GM18861 (cell line): ENCODE measurements around the gene APOC3.
"Not testable (repeated sequence)": the region's sequence is repeated elsewhere in the genome, so short reads cannot be mapped to it uniquely, and the experiment has no call there.

Experiments
- ATAC-seq: cut with Tn5 transposase; IDR thresholded peaks from one replicate; pipeline ENCODE4 v1.9.1; 2021; ENCODE audit not compliant: unreplicated experiment

Gene APOC3

DNA sequence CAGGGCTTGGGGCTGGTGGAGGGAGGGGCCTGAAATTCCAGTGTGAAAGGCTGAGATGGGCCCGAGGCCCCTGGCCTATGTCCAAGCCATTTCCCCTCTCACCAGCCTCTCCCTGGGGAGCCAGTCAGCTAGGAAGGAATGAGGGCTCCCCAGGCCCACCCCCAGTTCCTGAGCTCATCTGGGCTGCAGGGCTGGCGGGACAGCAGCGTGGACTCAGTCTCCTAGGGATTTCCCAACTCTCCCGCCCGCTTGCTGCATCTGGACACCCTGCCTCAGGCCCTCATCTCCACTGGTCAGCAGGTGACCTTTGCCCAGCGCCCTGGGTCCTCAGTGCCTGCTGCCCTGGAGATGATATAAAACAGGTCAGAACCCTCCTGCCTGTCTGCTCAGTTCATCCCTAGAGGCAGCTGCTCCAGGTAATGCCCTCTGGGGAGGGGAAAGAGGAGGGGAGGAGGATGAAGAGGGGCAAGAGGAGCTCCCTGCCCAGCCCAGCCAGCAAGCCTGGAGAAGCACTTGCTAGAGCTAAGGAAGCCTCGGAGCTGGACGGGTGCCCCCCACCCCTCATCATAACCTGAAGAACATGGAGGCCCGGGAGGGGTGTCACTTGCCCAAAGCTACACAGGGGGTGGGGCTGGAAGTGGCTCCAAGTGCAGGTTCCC is at the start of gene APOC3:
Gene APOC3, plus strand, starts transcription at position 383 of the 659 bp plus-strand sequence. CDS start 676 bp downstream, outside the sequence.
- no peak for ATAC-seq

DNA sequence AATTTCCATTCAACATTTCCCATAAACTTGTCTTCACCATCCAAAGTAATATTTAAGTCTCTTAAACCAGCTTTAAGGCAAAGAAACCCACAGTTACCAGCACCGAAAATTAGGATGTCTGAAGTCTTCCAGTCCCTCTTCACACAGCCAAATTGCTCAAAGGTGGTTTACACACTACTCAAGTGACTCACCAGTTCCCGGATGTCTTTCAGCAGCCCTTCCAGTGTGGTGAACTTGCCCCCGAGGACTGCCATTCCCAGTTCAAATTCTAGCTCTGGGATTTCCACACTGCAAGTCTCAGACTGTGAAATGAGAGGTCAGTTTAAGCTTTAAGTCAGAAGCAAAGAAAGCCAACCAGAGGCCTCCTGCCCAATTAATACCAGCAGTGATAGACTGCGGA is 47.0 kb upstream of the APOC3 start:
- ATAC-seq = no peak

DNA sequence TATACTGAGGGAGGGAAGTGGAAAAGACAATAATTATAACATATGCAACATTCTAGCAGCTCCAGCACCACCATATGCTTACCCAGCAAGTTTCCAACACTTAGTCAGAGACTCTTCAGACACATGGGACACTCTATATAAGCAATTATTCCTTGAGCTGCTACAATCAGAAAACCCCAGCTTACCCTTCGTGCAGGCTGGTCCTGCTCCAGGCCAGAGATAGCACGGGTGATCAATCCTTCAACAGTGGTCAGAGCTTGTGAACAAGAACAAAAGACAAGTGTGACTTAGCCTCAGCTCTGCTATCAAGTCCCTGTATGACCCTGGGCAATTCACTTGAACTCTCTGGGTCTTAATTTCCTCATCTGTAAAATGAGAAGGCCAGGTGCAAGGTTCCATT is 43.4 kb upstream of the APOC3 start:
- ATAC-seq = no peak

DNA sequence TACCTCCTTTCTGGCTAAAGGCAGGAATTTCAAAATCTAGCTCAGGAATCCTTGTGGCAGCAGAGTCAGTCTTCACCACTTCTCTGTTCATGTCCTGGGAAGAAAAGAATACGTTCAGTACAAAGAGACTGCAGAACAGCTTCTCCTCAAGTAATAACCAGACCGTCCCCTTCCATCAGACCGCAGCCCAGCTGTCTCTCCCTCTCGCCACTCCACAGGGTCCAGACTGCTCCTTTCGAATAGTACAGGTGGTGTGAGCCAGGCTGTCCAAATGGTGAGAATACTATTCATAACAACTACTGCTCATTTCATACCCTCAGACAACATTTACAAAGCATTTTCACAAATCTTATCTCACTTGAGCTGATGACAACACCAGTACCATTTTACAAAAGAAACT is 42.7 kb upstream of the APOC3 start:
- ATAC-seq = no peak

DNA sequence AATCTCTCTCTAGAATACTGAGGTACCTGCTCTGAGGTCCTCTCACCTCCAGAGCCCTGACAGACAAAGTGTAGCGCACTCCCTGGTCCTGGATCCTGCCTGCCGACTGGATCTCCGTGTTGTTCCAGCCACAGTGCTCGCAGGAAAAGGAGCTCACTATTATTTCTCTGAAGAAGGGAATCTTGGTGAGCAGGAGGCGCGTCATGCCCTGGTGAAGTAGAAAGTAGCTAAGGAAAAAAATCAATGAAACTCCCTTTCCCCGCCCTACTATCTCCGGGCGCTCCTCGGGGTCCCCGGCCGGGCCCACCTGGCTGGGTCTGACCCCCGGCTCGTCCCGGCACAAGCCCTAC is 42.3 kb upstream of the APOC3 start:
- ATAC-seq = no peak

DNA sequence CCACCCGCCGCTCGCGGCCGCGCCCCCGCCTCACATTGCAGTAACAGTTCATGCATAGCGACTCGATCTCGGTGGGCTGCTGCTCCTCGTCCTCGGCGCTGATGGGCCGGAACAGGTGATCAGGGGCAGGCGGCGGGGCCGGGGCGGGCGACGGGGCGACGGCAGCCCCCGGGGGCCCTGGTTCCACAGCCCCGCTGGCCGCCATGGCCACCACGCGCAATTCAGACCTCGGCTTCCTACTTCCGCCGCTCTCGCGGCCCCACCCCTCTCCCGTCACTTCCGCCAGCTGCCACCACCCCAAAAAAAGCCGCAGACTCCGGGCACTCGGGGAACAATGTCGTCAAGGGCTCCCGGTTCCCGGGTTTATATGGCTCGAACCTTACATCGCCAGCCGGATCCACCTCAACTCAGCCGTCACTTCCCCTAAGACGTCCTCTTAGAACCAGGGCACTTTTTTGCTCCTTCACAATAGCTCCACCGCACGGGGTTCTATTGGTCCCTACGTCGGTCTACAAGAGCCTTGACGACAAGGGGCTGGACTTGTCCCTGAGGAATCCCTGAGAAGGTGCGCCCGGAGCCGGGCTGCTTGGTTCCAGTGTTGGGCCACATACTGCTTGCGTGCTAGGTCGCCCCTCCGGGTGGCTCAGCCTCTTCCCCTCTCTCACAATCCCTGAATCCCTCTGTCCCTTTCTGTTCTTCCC is 41.8 kb upstream of the APOC3 start, which contains the start of gene ZPR1:
Gene ZPR1, minus strand, starts transcription at position 238 of the 701 bp plus-strand sequence. Its CDS starts 33 bp downstream, at position 205.
- ATAC-seq = peak; percentile 66

DNA sequence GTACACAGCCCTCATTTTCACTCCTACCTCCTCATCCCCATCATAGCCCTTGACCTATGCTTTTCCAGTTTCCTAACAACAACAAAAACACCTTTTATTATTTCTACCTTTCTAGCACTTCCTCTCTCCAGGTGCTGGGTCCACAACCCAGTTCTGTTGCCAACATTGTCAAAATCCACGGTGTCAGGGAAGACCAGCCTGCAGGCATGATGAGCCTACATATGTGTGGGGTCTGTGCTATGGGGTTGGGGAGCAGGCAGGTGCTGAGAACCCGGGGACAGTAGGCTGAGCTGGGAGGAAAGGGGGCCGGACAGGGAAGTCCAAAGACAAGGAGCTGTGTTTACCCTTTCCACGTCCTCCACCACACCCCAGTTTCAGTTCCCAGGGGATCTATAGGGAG is 41.2 kb upstream of the APOC3 start:
- ATAC-seq = no peak

DNA sequence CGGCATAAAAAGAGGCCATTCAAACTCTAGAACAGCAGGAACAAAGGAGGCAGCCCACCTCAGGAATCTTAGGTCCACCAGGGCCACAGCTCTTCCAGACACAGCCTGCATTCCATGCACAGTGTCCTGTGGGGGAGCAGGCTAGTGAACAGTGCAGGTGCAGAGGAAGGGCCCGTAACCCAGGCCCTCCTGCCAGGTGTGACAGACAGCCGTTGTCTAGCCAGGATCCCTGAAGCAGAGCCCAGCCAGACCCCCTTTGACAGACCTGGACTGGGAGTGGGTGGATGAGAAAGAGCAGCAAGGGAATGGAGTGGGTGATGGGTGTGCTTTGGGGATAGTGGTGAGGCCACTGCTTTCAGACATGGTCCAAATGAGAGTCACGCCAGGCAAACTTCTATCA is 40.7 kb upstream of the APOC3 start:
- ATAC-seq = no peak

DNA sequence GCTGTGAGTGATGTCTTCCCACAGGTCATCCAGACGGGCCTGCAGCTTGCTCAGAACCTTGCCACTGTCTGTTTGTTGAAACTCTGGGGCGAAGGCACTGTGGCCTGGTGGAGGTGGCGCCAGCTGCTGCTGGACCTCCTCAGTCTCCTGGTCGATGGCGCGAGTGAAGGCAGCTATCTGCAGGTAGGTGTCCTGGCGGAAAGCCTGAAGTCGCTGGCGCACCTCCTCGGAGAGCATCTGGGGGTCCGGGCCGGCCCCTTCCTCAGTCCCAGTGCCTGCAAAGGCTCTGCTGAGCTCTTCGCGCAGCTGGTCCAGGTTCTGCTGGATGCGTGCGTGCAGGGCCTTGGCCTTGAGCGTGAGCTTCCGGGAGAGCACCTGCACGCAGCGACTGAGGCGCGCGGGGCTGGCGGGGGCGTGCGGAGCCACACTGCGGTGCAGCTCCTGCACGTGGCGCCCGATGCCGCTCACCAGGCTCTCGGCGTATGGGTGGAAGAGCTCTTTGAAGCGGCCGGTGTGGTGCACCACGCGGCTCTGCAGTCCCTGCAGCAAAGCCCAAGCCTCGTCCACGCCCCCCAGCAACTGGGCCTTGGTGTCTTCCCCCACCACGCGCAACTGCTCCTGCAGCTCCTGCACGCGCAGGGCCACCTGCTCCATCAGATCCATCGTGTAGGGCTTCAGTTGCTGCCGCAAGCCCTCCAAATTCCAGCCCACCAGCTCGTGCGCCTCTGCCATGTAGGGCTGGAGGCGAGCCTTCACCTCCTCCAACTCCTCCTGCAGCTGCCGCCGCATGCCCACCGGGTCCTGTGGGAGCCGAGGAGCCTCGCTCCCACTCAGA is 39.3 kb upstream of the APOC3 start:
- no peak for ATAC-seq

DNA sequence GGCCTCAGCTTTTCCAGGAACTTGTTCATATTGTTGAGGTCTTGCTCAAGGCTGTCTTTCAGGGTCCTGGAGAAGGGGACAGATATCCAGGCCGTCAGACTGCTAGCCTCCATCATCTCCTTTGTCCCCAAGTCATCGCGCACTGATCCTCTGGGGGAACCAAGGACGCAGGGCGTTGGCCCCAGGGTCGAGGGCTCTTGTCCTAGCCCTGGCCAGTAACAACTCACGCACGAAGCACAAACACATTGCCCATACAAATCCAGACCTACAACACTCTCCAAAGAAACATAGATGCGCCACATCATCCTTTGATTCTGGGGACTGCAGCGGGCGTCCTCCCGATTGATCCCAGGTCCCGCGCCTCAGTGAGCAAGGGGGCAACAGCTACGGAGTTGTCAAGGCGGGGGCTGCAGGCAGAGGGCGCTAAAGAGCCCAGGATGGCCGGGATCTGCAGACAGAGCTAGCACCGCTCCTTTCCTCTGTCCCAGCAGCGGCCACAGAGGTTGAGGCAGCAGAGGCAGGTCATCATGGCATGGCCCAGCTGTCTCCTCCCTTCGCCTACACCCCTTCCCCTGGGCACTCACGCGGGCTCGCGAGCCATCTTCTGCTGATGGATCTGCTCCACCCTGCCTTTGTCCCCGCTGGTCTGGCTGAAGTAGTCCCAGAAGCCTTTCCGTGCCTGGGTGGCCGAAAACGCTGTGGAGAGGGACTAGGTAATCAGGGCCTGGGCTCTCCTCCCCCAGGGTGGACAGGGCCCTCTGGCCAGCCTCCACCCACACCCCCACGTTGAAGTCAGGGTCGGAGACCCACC is 38.5 kb upstream of the APOC3 start:
- ATAC-seq = no peak

DNA sequence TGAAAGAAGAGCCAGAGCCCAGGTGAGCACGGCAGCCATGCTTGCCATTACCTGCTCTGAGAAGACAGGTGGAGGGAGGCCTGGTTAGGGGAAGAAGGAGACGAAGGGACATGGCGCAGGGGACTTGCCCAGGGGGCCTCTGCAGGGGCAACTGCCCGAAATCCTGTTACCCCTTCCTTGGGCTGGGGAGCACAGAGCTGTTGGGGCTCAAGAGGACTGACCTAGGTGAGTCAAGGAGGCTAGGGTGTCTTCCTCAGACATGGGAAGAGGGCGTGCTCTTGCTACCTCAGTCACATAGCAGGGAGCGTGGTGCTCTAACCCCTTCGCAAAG is 37.9 kb upstream of the APOC3 start, which contains the start of gene APOA5:
Gene APOA5, minus strand, starts transcription at position 67 of the 331 bp plus-strand sequence. Its CDS starts 19 bp downstream, at position 48.
- ATAC-seq = no peak

DNA sequence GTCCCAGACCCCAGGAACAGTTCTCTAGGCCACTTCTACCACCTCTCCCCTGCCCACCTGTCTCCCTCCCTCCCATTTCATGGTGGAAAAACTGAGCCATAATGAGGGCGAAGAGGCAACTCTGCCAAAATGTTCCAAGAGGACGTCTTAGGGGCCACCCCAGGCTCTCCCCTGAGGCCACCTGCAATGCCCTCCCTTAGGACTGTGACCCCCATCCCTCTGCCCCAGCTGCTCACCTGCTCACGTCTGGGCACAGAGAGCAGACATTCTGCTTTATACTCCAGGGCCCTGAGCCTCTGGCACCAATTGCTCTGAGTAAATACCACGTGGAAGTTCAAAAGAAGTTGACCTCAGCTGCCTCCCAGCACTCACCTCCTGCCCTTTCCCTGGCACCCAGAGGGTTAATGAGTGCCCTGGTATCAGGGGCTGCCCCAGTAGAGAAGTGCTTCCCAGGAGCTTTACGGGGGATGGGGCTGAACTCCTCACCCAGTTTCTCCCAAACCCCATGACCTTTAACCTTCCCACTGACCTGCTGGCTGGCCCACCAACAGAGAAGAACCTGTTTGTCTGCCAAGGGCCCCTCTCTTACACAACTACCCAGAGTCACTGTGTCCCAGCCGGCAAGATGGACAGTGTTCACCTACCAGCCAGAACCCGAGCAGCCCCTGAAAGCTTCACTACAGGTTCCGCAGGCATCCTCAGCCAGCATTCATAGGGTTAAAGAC is 37.4 kb upstream of the APOC3 start:
- ATAC-seq = no peak

DNA sequence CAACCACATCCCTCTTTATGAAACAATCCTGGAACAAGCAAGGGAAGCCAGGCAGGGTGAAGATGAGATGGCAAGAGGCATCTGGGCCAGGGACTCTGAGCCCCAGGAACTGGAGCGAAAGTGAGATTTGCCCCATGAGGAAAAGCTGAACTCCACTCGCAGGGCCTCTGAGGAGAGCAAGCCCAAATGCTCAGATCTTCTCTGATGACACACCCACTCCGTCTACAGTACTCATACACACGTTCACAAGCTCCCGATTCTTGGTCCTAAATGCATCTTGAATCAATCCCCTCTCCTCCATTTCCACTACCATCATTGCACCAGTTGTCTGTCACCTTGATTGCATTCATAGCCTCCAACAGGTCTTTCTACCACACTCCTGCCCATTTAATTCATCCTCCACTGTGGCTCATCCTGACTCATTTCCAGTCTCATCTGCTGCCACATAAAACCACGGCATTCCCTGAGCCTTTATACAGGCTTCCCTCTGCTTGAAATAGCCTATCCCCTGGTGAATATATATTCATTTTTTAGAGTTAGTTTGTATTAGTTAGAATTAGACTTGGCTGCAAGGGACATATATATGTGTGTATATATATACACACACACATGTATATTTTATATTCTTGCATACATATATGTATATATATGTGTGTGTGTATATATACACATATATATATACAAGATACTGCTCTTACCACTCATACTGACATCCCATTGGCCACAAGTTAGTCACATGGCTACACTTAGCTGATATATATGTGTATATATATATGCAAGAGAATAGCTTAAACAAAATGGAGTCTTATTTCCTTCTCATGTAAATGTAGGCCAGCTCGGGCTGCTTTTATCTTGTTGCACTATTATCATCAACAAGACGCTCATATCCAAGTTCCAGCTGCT is 36.6 kb upstream of the APOC3 start:
- no peak for ATAC-seq

DNA sequence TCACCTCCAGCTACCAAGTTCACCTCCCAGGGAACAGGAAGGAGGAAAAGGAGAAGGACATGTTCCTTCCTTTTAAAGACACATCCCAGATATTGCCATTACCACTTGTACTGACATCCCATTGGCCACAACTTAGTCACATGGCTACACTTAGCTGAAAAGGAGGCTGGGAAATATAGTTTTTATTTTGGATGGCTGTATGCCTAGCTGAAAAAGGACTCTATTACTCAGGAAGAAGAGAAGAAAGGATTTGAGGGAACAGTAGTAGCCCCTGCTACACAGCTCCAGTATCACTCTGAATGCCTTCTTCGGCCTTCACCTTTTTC is 36.0 kb upstream of the APOC3 start:
- no peak for ATAC-seq

DNA sequence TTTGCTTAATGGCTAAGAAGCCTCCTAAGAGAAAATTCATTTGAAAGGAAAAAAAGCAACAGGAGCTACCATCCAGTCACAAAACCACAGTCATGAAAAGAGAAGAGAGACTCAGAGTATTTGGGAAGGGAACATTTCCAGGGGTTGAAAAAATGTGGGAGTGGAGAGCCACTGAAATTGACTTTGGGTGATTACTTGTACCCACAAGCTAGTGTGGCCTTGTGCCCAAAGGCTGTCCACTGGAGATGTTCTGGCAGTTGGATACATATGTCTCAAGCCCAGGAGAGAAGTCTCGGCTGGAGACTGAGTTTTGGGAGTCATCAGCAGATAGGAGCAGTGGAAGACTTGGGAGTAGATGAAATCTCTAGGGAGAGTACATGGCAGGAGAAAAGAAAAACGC is 34.9 kb upstream of the APOC3 start:
- ATAC-seq = no peak

DNA sequence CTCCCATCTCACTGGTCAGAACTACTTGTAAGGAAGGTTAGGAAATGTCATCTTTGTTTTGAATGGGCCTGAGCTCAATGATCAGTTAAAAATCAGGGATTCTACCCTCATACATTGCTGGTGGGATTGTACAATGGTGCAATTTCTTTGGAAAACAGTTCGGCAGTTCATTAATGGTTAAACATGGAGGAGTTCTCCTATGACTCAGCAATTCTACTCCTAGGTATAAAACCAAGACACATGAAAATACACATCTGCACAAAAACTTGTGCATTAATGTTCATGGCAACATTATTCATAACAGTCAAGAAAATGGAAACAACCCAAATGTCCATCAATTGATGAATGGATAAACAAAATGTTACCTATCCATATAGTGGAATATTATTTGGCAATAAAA is 33.2 kb upstream of the APOC3 start:
- no peak for ATAC-seq

DNA sequence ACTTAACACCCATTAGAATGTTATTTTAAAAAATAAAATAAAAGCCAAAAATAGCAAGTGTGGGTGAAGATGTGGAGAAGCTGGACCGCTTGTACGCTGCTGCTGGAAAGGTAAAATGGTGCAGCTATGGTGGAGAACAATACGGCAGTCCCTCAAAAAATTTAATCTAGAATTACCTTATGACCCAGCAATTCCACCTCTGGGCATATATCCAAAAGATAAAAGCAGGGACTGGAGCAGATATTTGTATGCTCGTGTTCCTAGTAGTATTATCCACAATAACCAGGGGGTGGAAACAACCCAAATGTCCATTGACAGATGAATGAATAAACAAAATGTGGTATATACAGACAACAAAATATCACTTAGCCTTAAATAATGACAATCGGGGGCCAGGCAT is 31.9 kb upstream of the APOC3 start:
- ATAC-seq = no peak

DNA sequence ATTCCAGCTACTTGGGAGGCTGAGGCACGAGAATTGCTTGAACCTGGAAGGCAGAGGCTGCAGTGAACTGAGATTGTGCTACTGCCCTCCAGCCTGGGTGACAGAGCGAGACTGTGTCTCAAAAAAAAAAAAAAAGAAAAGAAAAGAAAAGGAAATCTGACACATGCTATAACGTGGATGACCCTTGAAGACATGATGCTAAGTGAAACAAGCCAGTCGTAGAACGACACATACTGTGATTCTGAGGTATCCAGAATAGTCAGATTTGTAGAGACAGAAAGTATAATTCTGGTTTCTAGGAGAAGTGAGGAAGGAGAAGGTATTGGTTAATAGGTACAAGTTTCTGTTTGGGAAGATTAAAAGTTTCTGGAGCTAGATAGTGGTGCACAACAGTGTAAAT is 31.3 kb upstream of the APOC3 start:
- ATAC-seq = no peak

DNA sequence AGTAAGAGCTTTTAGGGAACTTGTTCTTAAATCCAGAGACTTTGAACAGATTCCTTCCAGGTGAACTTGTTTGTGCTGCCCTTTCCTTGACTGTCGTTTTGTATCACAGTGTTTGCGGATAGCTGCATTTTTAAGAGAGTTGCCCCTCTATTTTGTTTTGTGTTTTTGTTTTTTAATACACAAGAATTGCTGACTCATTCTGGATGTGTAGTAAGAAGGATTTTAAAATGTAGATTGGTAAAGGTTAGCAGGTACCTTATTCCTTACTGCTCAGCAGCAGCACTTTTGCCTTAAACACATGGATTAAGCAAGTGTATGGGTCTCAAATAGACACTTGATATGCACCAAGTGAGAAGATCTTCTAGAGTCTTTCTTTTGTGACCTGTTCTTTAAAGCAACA is 29.1 kb upstream of the APOC3 start:
- no peak for ATAC-seq

DNA sequence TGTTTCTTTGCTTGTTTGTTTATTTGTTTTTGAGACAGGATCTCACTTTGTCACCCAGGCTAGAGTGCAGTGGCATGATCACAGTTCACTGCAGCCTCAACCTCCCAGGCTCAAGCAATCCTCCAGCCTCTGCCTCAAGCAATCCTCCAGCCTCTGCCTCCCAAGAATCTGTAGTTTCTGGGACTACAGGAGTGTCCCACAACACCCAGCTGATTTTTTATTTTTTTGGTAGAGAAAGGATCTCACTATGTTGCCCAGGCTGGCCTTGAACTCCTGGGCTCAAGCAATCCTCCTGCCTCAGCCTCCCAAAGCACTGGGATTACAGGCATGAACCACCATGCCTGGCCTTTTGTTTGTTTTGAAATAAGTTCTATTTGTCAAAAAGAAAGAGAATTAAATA is 28.0 kb upstream of the APOC3 start:
- not testable (repeated sequence) for ATAC-seq
